ENCODE results near the gene MPP2.
"Not testable (repeated sequence)": the region's sequence is repeated elsewhere in the genome, so short reads cannot be mapped to it uniquely, and the experiment has no call there.

MPP2 gene

DNA sequence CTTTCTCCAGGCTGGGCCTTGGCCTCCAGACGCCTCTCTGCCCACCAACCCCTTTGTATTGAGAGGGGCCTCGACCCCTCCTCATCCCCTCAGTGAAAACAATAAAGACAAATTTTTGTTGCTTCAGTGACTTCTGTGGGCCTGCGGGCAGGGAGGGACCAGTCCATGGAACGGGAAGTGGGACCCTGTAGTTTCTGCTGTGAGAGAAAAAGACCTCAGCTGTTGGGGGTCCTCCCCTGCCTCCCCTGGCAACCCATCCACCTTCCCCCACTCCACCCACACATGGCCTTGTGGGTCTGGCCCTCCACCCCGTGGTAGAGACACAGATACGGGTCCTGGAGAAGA is 31.5 kb upstream of the MPP2 start:
- no peaks in the 10 kb centered on the region for H3K36me3 Mint-ChIP-seq (ENCODE audit: low read depth)
- peaks cover 8% of the 10 kb centered on the region for H3K4me1 Mint-ChIP-seq (ENCODE audit: low read depth)
- no peak overlapping the region for H3K4me3 Mint-ChIP-seq
- H3K27me3 Mint-ChIP-seq: peaks cover 4% of the 10 kb centered on the region
- no peaks in the 10 kb centered on the region for H3K9me3 Mint-ChIP-seq
- no peak overlapping the region for H3K27ac Mint-ChIP-seq

DNA sequence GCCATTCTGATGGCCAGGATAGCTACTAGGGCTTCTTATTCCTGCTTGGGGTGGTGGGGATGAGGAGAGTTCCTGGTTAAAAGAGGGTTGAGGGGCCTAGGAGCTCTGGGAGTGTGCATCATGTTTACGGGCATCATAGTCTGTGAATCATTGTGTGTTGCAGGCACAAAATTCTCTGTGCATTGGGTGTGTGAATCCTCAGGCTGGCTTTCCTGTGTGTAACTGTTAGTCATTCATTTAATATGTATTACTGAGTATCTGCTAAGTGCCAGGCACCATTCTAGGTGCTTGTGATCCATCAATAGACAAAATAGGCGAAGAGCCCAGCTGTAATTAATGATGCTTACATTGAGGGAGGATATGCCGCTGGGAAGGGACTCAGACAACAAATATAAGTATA is 29.1 kb upstream of the MPP2 start:
- no peak overlapping the region for H3K4me3 Mint-ChIP-seq

GRCh38 chr17:43935926-43936261 is 28.6 kb upstream of the MPP2 start:
- H3K9me3 Mint-ChIP-seq: no peaks in the 10 kb centered on the region
- no peaks in the 10 kb centered on the region for H3K36me3 Mint-ChIP-seq (ENCODE audit: low read depth)
- H3K4me3 Mint-ChIP-seq: no peak overlapping the region
- H3K4me1 Mint-ChIP-seq (ENCODE audit: low read depth): peaks cover 8% of the 10 kb centered on the region
- peaks cover 4% of the 10 kb centered on the region for H3K27me3 Mint-ChIP-seq
- no peak overlapping the region for H3K27ac Mint-ChIP-seq

More for the DNA sequence above, 29.1 kb upstream of the MPP2 start:
- H3K4me1 Mint-ChIP-seq (ENCODE audit: low read depth): peaks cover 8% of the 10 kb centered on the region
- no peaks in the 10 kb centered on the region for H3K9me3 Mint-ChIP-seq
- no peaks in the 10 kb centered on the region for H3K36me3 Mint-ChIP-seq (ENCODE audit: low read depth)
- no peak overlapping the region for H3K27ac Mint-ChIP-seq
- peaks cover 4% of the 10 kb centered on the region for H3K27me3 Mint-ChIP-seq

DNA sequence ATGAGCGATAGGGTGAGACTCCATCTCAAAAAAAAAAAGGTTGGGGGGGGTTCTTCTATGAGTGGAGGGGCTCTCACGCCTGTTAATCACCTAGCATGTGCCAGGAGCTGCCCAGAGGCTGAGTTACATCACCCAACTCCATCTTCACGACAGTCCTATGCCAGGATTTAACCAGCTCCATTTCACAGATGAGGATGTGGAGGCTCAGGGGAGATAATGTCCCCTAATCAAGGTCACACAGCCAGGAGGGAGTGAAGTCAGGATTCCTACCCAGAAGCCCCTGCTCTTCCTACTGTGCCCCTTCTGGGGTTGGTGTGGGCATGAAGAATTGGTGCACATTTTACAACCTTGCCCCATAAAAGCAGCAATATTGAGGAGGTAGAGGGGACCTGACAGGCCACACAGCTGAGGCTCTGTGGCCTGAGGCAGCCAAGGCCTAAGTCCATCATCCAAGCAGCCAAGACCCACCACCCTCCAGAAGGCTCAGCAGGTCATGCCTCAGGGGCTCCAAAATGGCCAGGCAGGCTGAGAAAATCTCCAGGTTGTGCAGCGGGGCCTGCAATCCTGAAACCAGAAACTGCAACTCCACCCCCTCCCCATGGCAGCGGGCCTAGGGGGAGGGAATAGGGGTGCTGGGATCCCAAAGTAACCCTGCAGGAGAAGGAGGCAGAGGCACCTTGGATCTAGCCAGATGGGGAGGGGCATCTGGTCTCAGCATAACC is 28.0 kb upstream of the MPP2 start:
- Mint-ChIP-seq H3K4me1 (ENCODE audit: low read depth) (peaks cover 8% of the 10 kb centered on the region), H3K27me3 (peaks cover 4% of the 10 kb centered on the region), H3K9me3 (no peaks in the 10 kb centered on the region), H3K4me3 (no peak overlapping the region), H3K36me3 (ENCODE audit: low read depth) (no peaks in the 10 kb centered on the region), H3K27ac (no peak overlapping the region)

- Mint-ChIP-seq H3K4me3 (no peak overlapping the region), H3K27ac (no peak overlapping the region), H3K27me3 (peaks cover 4% of the 10 kb centered on the region)
These were observed 25.6 kb upstream of the MPP2 start for GRCh38 chr17:43932923-43933322.

GRCh38 chr17:43932357-43932756 is 25.0 kb upstream of the MPP2 start:
- Mint-ChIP-seq H3K4me1 (ENCODE audit: low read depth) (peaks cover 13% of the 10 kb centered on the region), H3K9me3 (no peaks in the 10 kb centered on the region), H3K27ac (no peak overlapping the region), H3K27me3 (peaks cover 3% of the 10 kb centered on the region), H3K4me3 (no peak overlapping the region), H3K36me3 (ENCODE audit: low read depth) (no peaks in the 10 kb centered on the region)

More at GRCh38 chr17:43932923-43933322, 25.6 kb upstream of the MPP2 start:
- Mint-ChIP-seq H3K9me3 (no peaks in the 10 kb centered on the region), H3K4me1 (ENCODE audit: low read depth) (peaks cover 11% of the 10 kb centered on the region), H3K36me3 (ENCODE audit: low read depth) (no peaks in the 10 kb centered on the region)

DNA sequence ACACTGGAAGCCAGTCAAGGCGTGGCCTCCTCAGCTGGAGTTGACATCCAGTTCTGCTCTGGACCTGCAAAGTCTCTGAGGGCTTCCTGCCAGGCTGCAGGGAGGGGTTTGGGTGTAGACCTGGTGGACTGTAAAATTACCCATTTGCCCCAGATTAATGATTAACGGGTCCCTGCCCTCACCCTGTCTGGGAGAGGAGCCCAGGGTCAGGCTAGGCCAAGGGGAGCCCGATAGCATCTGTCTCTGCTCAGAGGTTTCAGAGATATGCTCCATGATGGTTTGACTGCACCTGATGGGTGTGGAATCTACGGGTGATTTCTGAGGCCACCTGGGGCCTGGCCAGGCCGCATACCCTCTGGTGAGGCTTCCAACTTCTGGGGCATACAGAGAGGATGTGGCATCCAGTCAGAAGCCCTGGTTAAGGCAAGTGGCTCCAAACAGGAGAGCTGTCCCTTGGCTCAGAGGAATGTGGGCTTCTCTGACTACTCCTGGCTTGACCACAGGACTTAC is 23.8 kb upstream of the MPP2 start:
- Mint-ChIP-seq H3K4me1 (ENCODE audit: low read depth) (peaks cover 20% of the 10 kb centered on the region), H3K27ac (no peak overlapping the region), H3K27me3 (peaks cover 8% of the 10 kb centered on the region), H3K36me3 (ENCODE audit: low read depth) (no peaks in the 10 kb centered on the region), H3K9me3 (no peaks in the 10 kb centered on the region), H3K4me3 (no peak overlapping the region)

GRCh38 chr17:43928609-43929008 is 21.3 kb upstream of the MPP2 start:
- Mint-ChIP-seq H3K27ac (no peak overlapping the region), H3K27me3 (peaks cover 12% of the 10 kb centered on the region), H3K4me3 (no peak overlapping the region), H3K9me3 (no peaks in the 10 kb centered on the region), H3K4me1 (ENCODE audit: low read depth) (peaks cover 20% of the 10 kb centered on the region), H3K36me3 (ENCODE audit: low read depth) (no peaks in the 10 kb centered on the region)

- H3K9me3 Mint-ChIP-seq; H3K27ac Mint-ChIP-seq; H3K36me3 Mint-ChIP-seq (ENCODE audit: low read depth): not testable (repeated sequence)
- Mint-ChIP-seq H3K4me3 (peak overlapping the region; percentile 79), H3K27me3 (peaks cover 12% of the 10 kb centered on the region), H3K4me1 (ENCODE audit: low read depth) (peaks cover 20% of the 10 kb centered on the region)
These were observed 20.6 kb upstream of the MPP2 start for GRCh38 chr17:43927929-43928328.

DNA sequence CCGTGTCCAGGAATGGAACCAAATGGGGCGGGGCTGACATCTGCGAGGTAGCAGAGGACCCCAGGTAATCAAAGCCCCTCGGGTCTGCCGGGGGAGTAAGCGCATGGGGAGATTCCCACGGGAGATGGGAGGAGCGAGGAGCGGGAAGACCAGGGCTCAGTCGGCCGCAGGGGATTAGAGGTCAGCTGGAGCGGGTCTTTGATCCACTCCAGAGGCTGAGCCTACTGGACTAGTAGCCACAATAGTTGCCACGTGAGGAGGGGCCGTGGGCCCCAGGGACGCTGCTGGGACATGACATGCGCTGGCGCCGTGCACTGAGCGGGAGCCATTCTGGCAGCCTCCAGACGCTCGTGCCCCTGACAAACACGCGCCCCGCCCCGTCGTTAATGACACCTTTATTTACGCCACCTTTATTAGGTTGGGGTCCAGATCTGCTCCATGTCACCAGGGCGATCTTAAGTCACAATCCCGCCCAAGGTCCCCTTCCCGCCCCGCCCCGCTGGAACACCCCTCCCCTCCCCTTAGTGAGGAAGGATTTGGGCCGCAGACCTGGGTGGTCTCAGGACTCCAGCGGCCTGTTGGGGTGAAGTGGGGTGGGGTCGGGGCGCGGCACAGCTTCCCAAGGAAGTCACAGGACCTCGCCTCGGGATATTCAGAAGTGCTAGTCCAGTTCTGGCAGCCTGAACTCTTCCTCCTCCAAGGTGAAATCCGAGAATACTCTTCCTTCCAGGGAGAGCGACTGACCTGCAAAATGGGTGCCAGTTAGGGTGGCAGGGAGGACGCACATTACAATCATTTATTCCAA is 19.9 kb upstream of the MPP2 start:
- Mint-ChIP-seq H3K36me3 (ENCODE audit: low read depth) (no peaks in the 10 kb centered on the region), H3K4me3 (peak overlapping the region; percentile 79), H3K27ac (peak overlapping the region; percentile 58), H3K9me3 (no peaks in the 10 kb centered on the region), H3K4me1 (ENCODE audit: low read depth) (peaks cover 20% of the 10 kb centered on the region), H3K27me3 (peaks cover 15% of the 10 kb centered on the region)

DNA sequence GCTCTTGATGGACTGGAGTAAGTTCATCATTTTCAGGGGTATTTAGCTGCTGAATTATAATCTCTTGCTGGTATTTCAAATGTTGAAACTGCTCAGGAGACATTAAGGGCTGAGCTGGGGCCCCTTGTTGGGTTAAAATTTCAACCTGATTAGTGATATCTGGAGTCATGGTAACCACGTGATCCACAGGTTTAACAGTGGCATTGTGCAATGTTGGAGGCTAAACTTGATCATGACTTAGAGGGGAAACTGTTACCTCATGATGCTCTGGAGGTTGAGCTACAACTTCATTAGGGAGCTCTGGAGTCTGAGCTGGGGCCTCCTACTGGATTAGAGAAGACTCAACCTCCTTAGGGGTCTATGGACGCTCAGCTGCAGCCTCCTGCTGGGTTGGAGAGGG is 17.2 kb upstream of the MPP2 start:
- Mint-ChIP-seq H3K27me3 (peaks cover 15% of the 10 kb centered on the region), H3K27ac (no peak overlapping the region), H3K9me3 (no peaks in the 10 kb centered on the region), H3K36me3 (ENCODE audit: low read depth) (no peaks in the 10 kb centered on the region), H3K4me1 (ENCODE audit: low read depth) (peaks cover 20% of the 10 kb centered on the region), H3K4me3 (no peak overlapping the region)

GRCh38 chr17:43920500-43921095 is 13.3 kb upstream of the MPP2 start:
- Mint-ChIP-seq H3K4me3 (no peak overlapping the region), H3K9me3 (peaks cover 4% of the 10 kb centered on the region), H3K27me3 (peaks cover 7% of the 10 kb centered on the region), H3K27ac (no peak overlapping the region), H3K36me3 (ENCODE audit: low read depth) (no peaks in the 10 kb centered on the region), H3K4me1 (ENCODE audit: low read depth) (peaks cover 17% of the 10 kb centered on the region)

DNA sequence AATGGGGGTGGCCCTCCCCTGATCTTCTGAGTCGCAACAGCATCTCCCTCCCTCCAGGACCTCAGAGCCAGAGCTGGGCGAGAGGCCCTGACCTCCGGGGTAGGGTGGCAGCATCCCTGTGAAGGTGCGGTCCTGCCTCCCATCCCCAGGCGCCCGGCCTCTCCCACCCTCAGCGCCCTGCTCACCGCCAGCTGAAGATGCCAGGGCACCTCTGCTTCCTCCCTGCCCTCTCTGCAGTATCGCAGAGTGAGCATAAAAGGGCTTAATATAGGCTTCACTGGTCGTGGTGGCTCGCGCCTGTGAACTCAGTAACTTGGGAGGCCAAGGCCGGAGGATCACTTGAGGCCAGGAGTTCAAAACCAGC is 10.7 kb upstream of the MPP2 start:
- Mint-ChIP-seq H3K27ac (no peak overlapping the region), H3K4me3 (peak overlapping the region; percentile 61), H3K36me3 (ENCODE audit: low read depth) (no peaks in the 10 kb centered on the region), H3K27me3 (peaks cover 7% of the 10 kb centered on the region), H3K4me1 (ENCODE audit: low read depth) (peaks cover 17% of the 10 kb centered on the region), H3K9me3 (peaks cover 4% of the 10 kb centered on the region)

GRCh38 chr17:43917348-43918025 is 10.2 kb upstream of the MPP2 start:
- Mint-ChIP-seq H3K36me3 (ENCODE audit: low read depth) (no peaks in the 10 kb centered on the region), H3K27ac (no peak overlapping the region), H3K9me3 (peaks cover 4% of the 10 kb centered on the region), H3K4me1 (ENCODE audit: low read depth) (peaks cover 17% of the 10 kb centered on the region), H3K27me3 (peaks cover 6% of the 10 kb centered on the region), H3K4me3 (peak overlapping the region; percentile 61)

- Mint-ChIP-seq H3K9me3 (peaks cover 4% of the 10 kb centered on the region), H3K36me3 (ENCODE audit: low read depth) (no peaks in the 10 kb centered on the region), H3K4me3 (peak overlapping the region; percentile 61), H3K4me1 (ENCODE audit: low read depth) (peaks cover 17% of the 10 kb centered on the region), H3K27ac (no peak overlapping the region), H3K27me3 (peaks cover 4% of the 10 kb centered on the region)
These were observed 9.6 kb upstream of the MPP2 start for GRCh38 chr17:43917016-43917347.

Data from stimulated activated naive CD8-positive, alpha-beta T cell treated with anti-CD3 and anti-CD28 coated beads, Interleukin-15, Interleukin-2, amounts not matched to agents 100 ng/mL and 50 ng/mL, for 24 hours (primary cell).